ENCODE measurements around the gene FAM20C. TPM values are rescaled to one million over a fixed set of nuclear protein-coding genes. Genes with fewer than 3 reads are reported as not detected.

The FAM20C gene
- total RNA-seq, 1 donor from 2014 or later: 22.1 TPM

GRCh38 chr7:255038-255435, 62.7 kb downstream of the FAM20C start:
- H3K36me3 ChIP-seq: peaks cover 0 to 15% of the 10 kb centered on the region in 2 donors

DNA sequence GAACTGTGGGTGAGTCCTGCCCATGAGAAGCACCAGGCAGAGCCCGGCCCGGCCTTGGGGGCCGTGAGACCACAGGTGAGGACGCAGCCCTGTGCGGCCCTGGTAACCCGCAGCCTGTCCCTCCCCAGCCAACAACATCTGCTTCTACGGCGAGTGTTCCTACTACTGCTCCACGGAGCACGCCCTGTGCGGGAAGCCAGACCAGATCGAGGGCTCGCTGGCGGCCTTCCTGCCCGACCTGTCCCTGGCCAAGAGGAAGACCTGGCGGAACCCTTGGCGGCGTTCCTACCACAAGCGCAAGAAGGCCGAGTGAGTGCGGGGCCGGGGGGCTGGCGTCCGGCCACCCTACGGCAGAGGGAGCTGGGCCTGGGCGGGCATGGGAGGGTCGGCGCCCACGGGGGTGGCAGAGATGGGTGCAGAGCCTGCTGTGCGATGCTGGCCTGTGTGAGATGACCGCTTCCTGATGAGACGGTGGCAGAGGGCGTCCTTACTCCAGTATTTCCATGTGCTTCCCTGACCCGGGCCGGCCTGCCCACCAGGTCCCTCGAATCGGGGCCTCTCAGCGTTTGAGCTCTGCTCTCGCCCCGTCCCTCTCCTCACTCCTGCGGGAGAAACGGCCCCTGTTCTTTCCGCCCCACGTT, 63.5 kb downstream of the FAM20C start:
- H3K4me3 ChIP-seq: no peak overlapping the region
- H3K9me3 ChIP-seq: no peaks in the 10 kb centered on the region
- H3K27me3 ChIP-seq: no peaks in the 10 kb centered on the region
- no peak for DNase-seq (ENCODE audit: extremely low spot score in 2 of 2)
- peaks cover 0 to 23% of the 10 kb centered on the region in 2 donors for H3K36me3 ChIP-seq
- H3K4me1 ChIP-seq: no peaks in the 10 kb centered on the region
- no peak overlapping the region for H3K27ac ChIP-seq
- TF ChIP-seq, protein P1, sequence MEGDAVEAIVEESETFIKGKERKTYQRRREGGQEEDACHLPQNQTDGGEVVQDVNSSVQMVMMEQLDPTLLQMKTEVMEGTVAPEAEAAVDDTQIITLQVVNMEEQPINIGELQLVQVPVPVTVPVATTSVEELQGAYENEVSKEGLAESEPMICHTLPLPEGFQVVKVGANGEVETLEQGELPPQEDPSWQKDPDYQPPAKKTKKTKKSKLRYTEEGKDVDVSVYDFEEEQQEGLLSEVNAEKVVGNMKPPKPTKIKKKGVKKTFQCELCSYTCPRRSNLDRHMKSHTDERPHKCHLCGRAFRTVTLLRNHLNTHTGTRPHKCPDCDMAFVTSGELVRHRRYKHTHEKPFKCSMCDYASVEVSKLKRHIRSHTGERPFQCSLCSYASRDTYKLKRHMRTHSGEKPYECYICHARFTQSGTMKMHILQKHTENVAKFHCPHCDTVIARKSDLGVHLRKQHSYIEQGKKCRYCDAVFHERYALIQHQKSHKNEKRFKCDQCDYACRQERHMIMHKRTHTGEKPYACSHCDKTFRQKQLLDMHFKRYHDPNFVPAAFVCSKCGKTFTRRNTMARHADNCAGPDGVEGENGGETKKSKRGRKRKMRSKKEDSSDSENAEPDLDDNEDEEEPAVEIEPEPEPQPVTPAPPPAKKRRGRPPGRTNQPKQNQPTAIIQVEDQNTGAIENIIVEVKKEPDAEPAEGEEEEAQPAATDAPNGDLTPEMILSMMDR (IDR thresholded peaks at IDR 0.05): no peak
- TF ChIP-seq POLR2A (IDR thresholded peaks at IDR 0.05): no peak
- no peak for TF ChIP-seq POLR2AphosphoS5 (IDR thresholded peaks at IDR 0.05; ENCODE audit: insufficient read depth in 1 of 2, low read depth in 1 of 2)
- intact Hi-C loops (cut with DNase I): no loop called here

More at GRCh38 chr7:255038-255435, 62.7 kb downstream of the FAM20C start:
- Histone ChIP-seq H3K27ac (no peak overlapping the region), H3K4me1 (no peaks in the 10 kb centered on the region), H3K27me3 (no peaks in the 10 kb centered on the region), H3K9me3 (no peaks in the 10 kb centered on the region), H3K4me3 (no peak overlapping the region)
- TF ChIP-seq POLR2AphosphoS5 (IDR thresholded peaks at IDR 0.05; ENCODE audit: insufficient read depth in 1 of 2, low read depth in 1 of 2) (no peak), POLR2A (IDR thresholded peaks at IDR 0.05) (no peak)
- TF ChIP-seq, protein P1 (IDR thresholded peaks at IDR 0.05): no peak
- intact Hi-C loops (cut with DNase I): no loop called here
- no peak for DNase-seq (ENCODE audit: extremely low spot score in 2 of 2)

DNA sequence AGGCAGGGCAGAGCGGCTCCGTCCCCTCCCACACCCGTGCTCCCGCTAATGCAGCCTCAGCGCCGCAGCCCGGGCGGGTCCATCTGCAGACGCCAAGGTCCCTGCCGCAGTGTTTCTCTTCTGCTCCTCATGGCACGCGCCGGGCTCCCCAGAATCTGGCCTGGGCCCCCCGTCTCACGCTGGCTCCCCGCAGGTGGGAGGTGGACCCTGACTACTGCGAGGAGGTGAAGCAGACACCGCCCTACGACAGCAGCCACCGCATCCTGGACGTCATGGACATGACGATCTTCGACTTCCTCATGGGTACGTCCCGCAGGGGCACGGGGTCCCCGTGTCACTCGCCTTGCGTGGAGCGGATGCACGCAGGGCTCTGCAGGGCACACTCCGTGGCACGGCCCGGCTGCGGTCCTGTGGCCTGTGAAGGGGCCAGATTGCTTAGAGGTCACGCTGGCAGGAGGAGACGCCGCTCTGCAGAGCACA, 64.1 kb downstream of the FAM20C start:
- no peak overlapping the region for H3K27ac ChIP-seq
- no peak overlapping the region for H3K4me3 ChIP-seq
- H3K9me3 ChIP-seq: no peaks in the 10 kb centered on the region
- intact Hi-C loops (cut with DNase I): no loop called here
- no peaks in the 10 kb centered on the region for H3K27me3 ChIP-seq
- peaks cover 0 to 25% of the 10 kb centered on the region in 2 donors for H3K36me3 ChIP-seq
- DNase-seq (ENCODE audit: extremely low spot score in 2 of 2): no peak
- H3K4me1 ChIP-seq: no peaks in the 10 kb centered on the region
- TF ChIP-seq, protein P1 (IDR thresholded peaks at IDR 0.05): no peak
- TF ChIP-seq POLR2A (IDR thresholded peaks at IDR 0.05) (no peak), POLR2AphosphoS5 (IDR thresholded peaks at IDR 0.05; ENCODE audit: insufficient read depth in 1 of 2, low read depth in 1 of 2) (no peak)

GRCh38 chr7:256981-257646, 64.7 kb downstream of the FAM20C start:
- intact Hi-C loops (cut with DNase I): no loop called here
- no peak overlapping the region for H3K27ac ChIP-seq
- TF ChIP-seq POLR2AphosphoS5 (IDR thresholded peaks at IDR 0.05; ENCODE audit: insufficient read depth in 1 of 2, low read depth in 1 of 2) (no peak), POLR2A (IDR thresholded peaks at IDR 0.05) (no peak)
- TF ChIP-seq, protein P1 (IDR thresholded peaks at IDR 0.05): no peak
- DNase-seq (ENCODE audit: extremely low spot score in 2 of 2): no peak
- H3K4me3 ChIP-seq: no peak overlapping the region
- H3K9me3 ChIP-seq: no peaks in the 10 kb centered on the region
- H3K27me3 ChIP-seq: no peaks in the 10 kb centered on the region
- H3K36me3 ChIP-seq: peaks cover 0 to 25% of the 10 kb centered on the region in 2 donors
- H3K4me1 ChIP-seq: no peaks in the 10 kb centered on the region

DNA sequence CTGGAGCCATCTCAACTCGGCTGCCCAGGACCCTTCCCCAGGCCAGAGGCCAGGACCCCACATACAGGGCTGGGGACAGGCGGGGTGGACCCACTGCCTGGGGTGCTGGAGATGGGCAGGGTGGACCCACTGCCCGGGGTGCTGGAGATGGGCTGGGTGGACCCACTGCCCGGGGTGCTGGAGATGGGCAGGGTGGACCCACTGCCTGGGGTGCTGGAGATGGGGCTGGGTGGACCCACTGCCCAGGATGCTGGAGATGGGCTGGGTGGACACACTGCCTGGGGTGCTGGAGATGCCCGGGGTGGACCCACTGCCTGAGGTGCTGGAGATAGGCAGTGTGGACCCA, 65.2 kb downstream of the FAM20C start:
- TF ChIP-seq, protein P1 (IDR thresholded peaks at IDR 0.05): no peak
- no peak for TF ChIP-seq POLR2A (IDR thresholded peaks at IDR 0.05)
- no peak for TF ChIP-seq POLR2AphosphoS5 (IDR thresholded peaks at IDR 0.05; ENCODE audit: insufficient read depth in 1 of 2, low read depth in 1 of 2)
- Histone ChIP-seq H3K27me3 (no peaks in the 10 kb centered on the region), H3K36me3 (peaks cover 0 to 25% of the 10 kb centered on the region in 2 donors)

More for the DNA sequence above, 65.2 kb downstream of the FAM20C start:
- Histone ChIP-seq H3K4me3 (no peak overlapping the region), H3K9me3 (no peaks in the 10 kb centered on the region), H3K27ac (no peak overlapping the region), H3K4me1 (no peaks in the 10 kb centered on the region)
- intact Hi-C loops (cut with DNase I): no loop called here
- DNase-seq (ENCODE audit: extremely low spot score in 2 of 2): no peak
